Osteoblast (primary cell): ENCODE data around the gene CARD10. TPM values are rescaled to one million over a fixed set of nuclear protein-coding genes. Genes with fewer than 3 reads are reported as not detected.
"Not testable (repeated sequence)": the region's sequence is repeated elsewhere in the genome, so short reads cannot be mapped to it uniquely, and the experiment has no call there.

ENCODE experiments used
- DNase-seq: peaks from one replicate; pipeline ENCODE4 v3.0.0; 2011; ENCODE audit warnings: low spot score, mixed read lengths; ENCODE audit not compliant: insufficient read length; ENCODE audit errors: missing footprints
- H2AFZ ChIP-seq: 2 replicates; pipeline ENCODE4 v1.6.0; 2011; ENCODE audit warnings: mild to moderate bottlenecking, low read length
- H3K27ac ChIP-seq: 2 replicates; pipeline ENCODE4 v1.5.1; 2011; ENCODE audit warnings: mild to moderate bottlenecking, low read depth, low read length, moderate library complexity
- H3K27me3 ChIP-seq: 2 replicates; pipeline ENCODE4 v1.6.0; 2012; ENCODE audit warnings: mild to moderate bottlenecking, control low read depth, inconsistent platforms, low read length, moderate library complexity; ENCODE audit not compliant: insufficient read depth
- H3K36me3 ChIP-seq: 2 replicates; pipeline ENCODE4 v1.5.1; 2011; ENCODE audit warnings: mild to moderate bottlenecking, low read length, control low read depth, moderate library complexity; ENCODE audit not compliant: insufficient read depth
- H3K4me1 ChIP-seq: 2 replicates; pipeline ENCODE4 v1.5.1; 2011; ENCODE audit warnings: mild to moderate bottlenecking, low read length, control low read depth, moderate library complexity; ENCODE audit not compliant: insufficient read depth
- H3K4me2 ChIP-seq: 2 replicates; pipeline ENCODE4 v1.6.0; 2011; ENCODE audit warnings: mild to moderate bottlenecking, low read length; ENCODE audit not compliant: insufficient read depth
- H3K4me3 ChIP-seq: fragments of 200-600 bp; sonication (generic); 3 replicates; pipeline ENCODE4 v1.5.1; 2012; ENCODE audit warnings: mild to moderate bottlenecking, low read length, inconsistent platforms; ENCODE audit not compliant: insufficient read depth
- H3K79me2 ChIP-seq: 2 replicates; pipeline ENCODE4 v1.6.0; 2012; ENCODE audit warnings: mild to moderate bottlenecking, low read length, control low read depth, inconsistent platforms; ENCODE audit not compliant: insufficient read depth
- H3K9me3 ChIP-seq: 2 replicates; pipeline ENCODE4 v1.5.1; 2011; ENCODE audit warnings: low read depth, low read length, control low read depth
- H4K20me1 ChIP-seq: 2 replicates; pipeline ENCODE4 v1.6.0; 2012; ENCODE audit warnings: mild to moderate bottlenecking, low read length, control low read depth; ENCODE audit not compliant: insufficient read depth
- total RNA-seq: library from RNA; depleted of rRNA; stranded (reverse); fragments of >200 nt; gene quantifications from 2 replicates; pipeline ENCODE4 v1.2.3, GENCODE V29; 2012
- TF ChIP-seq, protein P1 (sequence below): IDR thresholded peaks from 2 replicates; pipeline ENCODE4 v1.5.1; 2011; ENCODE audit warnings: mild to moderate bottlenecking, low read depth, low read length, moderate library complexity; ENCODE audit errors: extremely low read depth

The CARD10 gene
- total RNA-seq, 1 donor = 11.9 TPM

DNA sequence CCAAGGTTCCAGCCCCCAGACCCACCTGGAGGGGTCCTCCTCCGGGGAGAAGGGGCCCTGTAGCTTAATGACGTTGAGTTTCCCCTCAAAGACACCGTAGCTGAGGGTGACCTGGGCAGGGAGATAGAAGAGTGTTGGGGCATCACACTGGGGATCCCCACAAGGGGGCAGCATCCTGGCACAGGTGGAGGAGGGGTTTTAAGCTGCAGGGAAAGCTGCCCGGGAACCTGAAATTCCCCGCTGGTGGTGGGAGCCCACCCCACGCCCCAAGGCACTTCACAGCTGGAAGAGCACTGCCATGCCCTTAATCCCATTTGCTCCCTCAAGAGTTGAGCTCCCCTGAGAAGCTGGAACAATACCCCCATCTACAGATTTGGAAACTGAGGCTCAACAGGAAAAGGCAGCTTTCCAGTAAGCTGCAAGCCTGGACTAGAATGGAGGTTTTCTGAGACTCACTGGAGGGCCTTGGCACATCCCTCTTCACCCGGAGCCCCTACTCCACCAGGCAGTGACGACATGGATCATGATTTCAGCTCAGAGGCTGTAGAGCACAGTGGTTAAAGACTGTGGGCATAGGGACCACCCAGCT, 46.7 kb downstream of the CARD10 start:
- no peak for DNase-seq
- TF ChIP-seq, protein P1, sequence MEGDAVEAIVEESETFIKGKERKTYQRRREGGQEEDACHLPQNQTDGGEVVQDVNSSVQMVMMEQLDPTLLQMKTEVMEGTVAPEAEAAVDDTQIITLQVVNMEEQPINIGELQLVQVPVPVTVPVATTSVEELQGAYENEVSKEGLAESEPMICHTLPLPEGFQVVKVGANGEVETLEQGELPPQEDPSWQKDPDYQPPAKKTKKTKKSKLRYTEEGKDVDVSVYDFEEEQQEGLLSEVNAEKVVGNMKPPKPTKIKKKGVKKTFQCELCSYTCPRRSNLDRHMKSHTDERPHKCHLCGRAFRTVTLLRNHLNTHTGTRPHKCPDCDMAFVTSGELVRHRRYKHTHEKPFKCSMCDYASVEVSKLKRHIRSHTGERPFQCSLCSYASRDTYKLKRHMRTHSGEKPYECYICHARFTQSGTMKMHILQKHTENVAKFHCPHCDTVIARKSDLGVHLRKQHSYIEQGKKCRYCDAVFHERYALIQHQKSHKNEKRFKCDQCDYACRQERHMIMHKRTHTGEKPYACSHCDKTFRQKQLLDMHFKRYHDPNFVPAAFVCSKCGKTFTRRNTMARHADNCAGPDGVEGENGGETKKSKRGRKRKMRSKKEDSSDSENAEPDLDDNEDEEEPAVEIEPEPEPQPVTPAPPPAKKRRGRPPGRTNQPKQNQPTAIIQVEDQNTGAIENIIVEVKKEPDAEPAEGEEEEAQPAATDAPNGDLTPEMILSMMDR = peak; percentile 66
- Histone ChIP-seq H4K20me1 (no peaks in the 10 kb centered on the region), H3K79me2 (no peaks in the 10 kb centered on the region), H3K9me3 (no peaks in the 10 kb centered on the region), H3K27ac (no peak overlapping the region), H3K36me3 (no peaks in the 10 kb centered on the region), H3K27me3 (peaks cover 57% of the 10 kb centered on the region), H3K4me1 (peaks cover 4% of the 10 kb centered on the region), H2AFZ (no peak overlapping the region), H3K4me2 (no peak overlapping the region), H3K4me3 (no peak overlapping the region)

DNA sequence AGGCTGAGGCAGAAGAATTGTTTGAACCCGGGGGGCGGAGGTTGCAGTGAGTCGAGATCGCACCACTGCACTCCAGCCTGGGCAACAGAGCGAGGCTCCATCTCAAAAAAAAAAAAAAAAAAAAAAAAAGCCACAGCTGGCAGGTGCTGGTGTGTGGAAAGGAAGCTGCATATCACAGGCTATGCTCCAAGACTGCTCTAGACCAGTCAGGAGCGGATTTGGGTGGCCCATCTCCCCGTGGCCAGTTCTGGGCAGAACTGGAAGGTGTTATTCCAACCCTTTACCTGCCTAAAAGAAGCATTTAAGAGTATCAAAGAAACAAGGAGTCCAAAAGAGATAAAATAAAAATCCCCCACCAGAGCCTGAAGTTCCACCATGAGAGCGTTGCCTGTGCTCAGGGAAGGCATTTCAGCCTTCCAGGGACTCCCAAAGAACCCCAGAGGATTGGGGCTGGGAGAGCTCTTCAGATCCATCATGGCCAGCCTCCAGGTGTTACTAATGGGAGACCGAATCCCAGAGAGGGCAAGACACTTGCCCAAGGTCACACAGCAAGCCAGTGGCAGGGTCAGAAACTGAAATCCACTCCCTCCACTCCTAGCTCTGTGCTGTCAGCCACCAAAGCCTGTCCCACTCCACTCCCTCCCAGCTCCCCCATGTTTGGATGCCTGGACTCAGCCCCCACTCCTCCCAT, 47.3 kb downstream of the CARD10 start:
- no peaks in the 10 kb centered on the region for H3K9me3 ChIP-seq
- no peaks in the 10 kb centered on the region for H3K79me2 ChIP-seq
- no peak for DNase-seq
- no peak overlapping the region for H2AFZ ChIP-seq
- H3K27me3 ChIP-seq = peaks cover 64% of the 10 kb centered on the region
- no peaks in the 10 kb centered on the region for H3K36me3 ChIP-seq
- no peaks in the 10 kb centered on the region for H4K20me1 ChIP-seq
- no peak overlapping the region for H3K27ac ChIP-seq
- peaks cover 4% of the 10 kb centered on the region for H3K4me1 ChIP-seq
- no peak overlapping the region for H3K4me2 ChIP-seq
- TF ChIP-seq, protein P1 = no peak
- no peak overlapping the region for H3K4me3 ChIP-seq

DNA sequence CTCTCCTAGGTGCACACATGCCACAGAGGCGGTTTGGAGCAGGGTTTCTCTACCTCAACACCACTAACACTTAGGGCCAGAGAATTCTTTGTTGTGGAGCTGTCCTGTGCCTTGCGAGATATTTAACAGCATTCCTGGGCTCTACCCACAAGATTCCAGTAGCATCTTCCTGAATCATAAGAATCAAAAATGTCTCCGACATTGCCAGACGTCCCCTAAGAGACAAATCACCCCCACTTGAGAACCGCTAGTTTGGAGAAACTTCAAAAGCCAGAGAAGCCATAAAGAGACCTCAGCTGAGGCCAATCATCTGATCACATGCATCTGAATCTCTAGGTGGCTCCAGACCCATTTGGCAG, 49.1 kb downstream of the CARD10 start:
- Histone ChIP-seq H2AFZ (no peak overlapping the region), H3K27me3 (peaks cover 73% of the 10 kb centered on the region), H3K4me1 (peaks cover 4% of the 10 kb centered on the region), H3K79me2 (no peaks in the 10 kb centered on the region), H3K9me3 (no peaks in the 10 kb centered on the region), H4K20me1 (no peaks in the 10 kb centered on the region), H3K4me3 (no peak overlapping the region), H3K36me3 (no peaks in the 10 kb centered on the region), H3K27ac (no peak overlapping the region), H3K4me2 (no peak overlapping the region)
- DNase-seq = no peak
- TF ChIP-seq, protein P1 = no peak

DNA sequence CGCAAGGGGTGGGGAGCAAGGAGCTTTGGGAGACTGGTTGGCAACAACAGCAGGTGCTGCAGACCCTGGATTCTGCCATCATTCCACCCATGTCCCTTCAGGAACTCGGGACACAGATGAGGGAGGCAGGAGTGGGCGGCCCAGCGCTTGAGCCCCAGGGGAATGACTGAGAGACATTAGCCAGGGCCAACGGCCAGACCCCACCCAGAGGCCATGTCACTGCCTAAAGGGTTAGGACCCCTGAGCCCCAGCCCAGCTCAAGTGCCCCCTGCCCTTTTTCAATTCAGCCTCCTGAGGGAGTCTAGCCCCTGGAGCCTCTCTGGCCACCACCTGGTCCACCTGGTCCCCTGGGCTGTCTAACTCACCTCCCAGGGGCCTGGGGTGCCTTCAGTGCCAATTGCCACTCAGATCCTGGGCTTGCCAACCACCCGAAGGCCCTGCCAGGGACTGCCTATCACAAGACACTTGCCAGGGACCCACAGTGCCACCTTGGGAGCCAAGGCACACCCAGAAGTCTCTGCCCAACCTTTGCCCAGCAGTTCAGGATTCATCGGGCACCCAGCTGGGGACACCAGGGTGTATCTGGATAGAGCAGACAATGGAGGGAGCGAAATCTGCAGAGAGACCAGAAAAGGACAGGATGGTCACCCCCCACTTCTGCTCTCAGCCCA, 49.7 kb downstream of the CARD10 start:
- Histone ChIP-seq H3K4me3 (no peak overlapping the region), H3K79me2 (no peaks in the 10 kb centered on the region), H3K4me2 (no peak overlapping the region), H3K27me3 (peaks cover 71% of the 10 kb centered on the region), H3K36me3 (no peaks in the 10 kb centered on the region), H3K9me3 (no peaks in the 10 kb centered on the region), H3K4me1 (no peaks in the 10 kb centered on the region), H3K27ac (no peak overlapping the region), H2AFZ (no peak overlapping the region), H4K20me1 (no peaks in the 10 kb centered on the region)
- TF ChIP-seq, protein P1 = no peak
- DNase-seq = no peak

DNA sequence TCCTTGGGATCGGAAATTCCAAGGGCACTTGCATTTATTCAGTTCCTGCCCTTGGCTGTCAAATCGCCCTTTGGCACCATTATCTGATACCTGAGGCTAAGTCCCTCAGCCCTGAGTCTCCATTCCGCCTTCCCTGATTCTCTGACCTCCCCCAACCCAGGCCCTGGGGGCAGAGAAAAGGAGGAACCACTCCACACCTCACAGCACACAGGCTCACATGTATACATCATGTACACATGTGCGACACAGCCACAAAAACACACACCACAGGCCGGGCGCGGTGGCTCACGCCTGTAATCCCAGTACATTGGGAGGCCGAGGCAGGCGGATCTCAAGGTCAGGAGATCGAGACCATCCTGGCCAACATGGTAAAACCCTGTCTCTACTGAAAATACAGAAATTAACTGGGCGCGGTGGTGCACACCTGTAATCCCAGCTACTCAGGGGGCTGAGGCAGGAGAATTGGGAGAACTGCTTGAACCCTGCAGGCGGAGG, 51.0 kb downstream of the CARD10 start:
- not testable (repeated sequence) for H3K9me3 ChIP-seq, H3K27ac ChIP-seq, H4K20me1 ChIP-seq, H3K36me3 ChIP-seq, H3K4me2 ChIP-seq, H3K79me2 ChIP-seq, H3K4me3 ChIP-seq, H3K4me1 ChIP-seq, H2AFZ ChIP-seq
- H3K27me3 ChIP-seq = peaks cover 59% of the 10 kb centered on the region
- DNase-seq = peak; percentile 51
